ENCODE measurements around the gene SNORC. TPM values are rescaled to one million over a fixed set of nuclear protein-coding genes. Genes with fewer than 3 reads are reported as not detected.

Gene SNORC
- total and polyA plus RNA-seq, 2 donors (not counting 1 experiment from before 2014, with no cell fraction given): 0.91 to 0.94 TPM

DNA sequence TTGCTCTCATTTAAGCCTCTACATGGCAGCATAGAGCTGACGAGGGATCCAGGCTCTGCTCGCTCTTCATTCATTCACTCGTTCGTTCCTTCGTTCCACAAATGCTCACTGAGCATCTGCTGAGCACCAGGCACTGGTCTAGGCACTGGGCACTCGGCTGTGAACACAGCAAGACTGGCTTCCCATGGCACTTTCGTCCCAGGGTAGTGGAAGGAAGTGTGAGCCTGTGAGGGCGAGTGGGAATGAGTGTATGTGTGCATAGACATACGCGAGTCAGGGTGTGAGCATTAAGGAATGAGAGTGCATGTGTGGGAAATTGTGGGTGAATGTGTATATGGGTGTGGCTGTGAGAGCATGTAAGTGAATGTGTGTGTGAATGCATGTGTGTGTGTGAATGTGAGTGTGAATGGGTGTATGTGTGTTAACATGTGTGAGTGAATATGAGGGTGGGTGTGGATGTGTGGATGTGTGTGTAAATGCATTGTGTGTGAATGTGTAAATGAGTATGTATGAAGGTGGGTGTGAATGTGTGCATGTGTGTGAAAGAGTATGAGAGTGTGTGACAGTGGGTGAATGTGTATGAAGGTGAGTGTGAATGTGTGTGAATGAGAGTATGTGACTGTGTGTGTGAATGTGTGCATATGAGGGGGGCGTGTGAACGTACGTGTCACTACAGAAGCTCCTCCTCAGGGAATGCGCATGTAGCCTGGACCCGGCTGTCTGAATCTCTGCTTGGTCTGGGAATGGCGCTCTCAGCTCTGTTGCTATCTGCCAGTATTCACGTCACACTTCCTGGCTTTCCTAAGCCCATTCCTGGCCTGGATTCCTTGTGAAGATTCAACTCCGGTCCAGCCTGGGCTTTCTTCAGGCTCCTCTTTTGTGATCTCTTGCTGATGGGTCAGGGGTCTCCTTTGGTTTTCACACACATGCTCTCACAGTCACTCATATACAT, 28.8 kb downstream of the SNORC start:
- no peak overlapping the region for H3K9ac ChIP-seq (ENCODE audit: low read length)
- WGBS (ENCODE audit: insufficient coverage): 93% methylated on average over 17 of the region's 18 CpGs
- no peaks in the 10 kb centered on the region for H3K79me2 ChIP-seq (ENCODE audit: control insufficient read depth, insufficient read depth, low read length)
- peaks cover 0 to 4% (median 0%) of the 10 kb centered on the region in 4 experiments for H3K27me3 ChIP-seq (replicated peaks in 1 of 4; ENCODE audit: control extremely low read depth in 1 of 4, control insufficient read depth in 3 of 4, insufficient read depth in 4 of 4, low read length in 3 of 4)
- no peak overlapping the region for H3K4me3 Mint-ChIP-seq
- ChIA-PET POLR2A (no interaction called here), CTCF (interaction anchor here (1.2 kb wide), 1 partner anchor 131 kb away, joined by 3 read pairs; no protein-coding TSS in a partner anchor)
- H2AFZ ChIP-seq (ENCODE audit: insufficient read depth, low read depth, low read length, poor library complexity, severe bottlenecking): no peak overlapping the region
- H3K27ac Mint-ChIP-seq: no peak overlapping the region
- H3K4me2 ChIP-seq (replicated peaks; ENCODE audit: low read depth, low read length, poor library complexity, severe bottlenecking): no peak overlapping the region
- no peaks in the 10 kb centered on the region for H4K20me1 ChIP-seq (ENCODE audit: control insufficient read depth, insufficient read depth, low read length, poor library complexity, severe bottlenecking)
- ATAC-seq (ENCODE audit: low read depth) (no peak), DNase-seq (no peak)
- no peaks in the 10 kb centered on the region for H3K36me3 ChIP-seq (replicated peaks in 1 of 2; ENCODE audit: control extremely low read depth in 1 of 2, control insufficient read depth in 1 of 2, extremely low read depth in 1 of 2, insufficient read depth in 2 of 2, low read length in 1 of 2)
- TF ChIP-seq, protein P1, sequence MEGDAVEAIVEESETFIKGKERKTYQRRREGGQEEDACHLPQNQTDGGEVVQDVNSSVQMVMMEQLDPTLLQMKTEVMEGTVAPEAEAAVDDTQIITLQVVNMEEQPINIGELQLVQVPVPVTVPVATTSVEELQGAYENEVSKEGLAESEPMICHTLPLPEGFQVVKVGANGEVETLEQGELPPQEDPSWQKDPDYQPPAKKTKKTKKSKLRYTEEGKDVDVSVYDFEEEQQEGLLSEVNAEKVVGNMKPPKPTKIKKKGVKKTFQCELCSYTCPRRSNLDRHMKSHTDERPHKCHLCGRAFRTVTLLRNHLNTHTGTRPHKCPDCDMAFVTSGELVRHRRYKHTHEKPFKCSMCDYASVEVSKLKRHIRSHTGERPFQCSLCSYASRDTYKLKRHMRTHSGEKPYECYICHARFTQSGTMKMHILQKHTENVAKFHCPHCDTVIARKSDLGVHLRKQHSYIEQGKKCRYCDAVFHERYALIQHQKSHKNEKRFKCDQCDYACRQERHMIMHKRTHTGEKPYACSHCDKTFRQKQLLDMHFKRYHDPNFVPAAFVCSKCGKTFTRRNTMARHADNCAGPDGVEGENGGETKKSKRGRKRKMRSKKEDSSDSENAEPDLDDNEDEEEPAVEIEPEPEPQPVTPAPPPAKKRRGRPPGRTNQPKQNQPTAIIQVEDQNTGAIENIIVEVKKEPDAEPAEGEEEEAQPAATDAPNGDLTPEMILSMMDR (IDR thresholded peaks at IDR 0.05): no peak
- no peak for TF ChIP-seq EZH2 (IDR thresholded peaks at IDR 0.05; ENCODE audit: borderline replicate concordance, insufficient read depth, low read depth, low read length, poor library complexity, severe bottlenecking)
- no peaks in the 10 kb centered on the region for H3K4me1 ChIP-seq (ENCODE audit: control insufficient read depth in 2 of 2, insufficient read depth in 2 of 2, low read length in 2 of 2)
- no peaks in the 10 kb centered on the region for H3K4me1 Mint-ChIP-seq
- no peaks in the 10 kb centered on the region for H3K9me3 Mint-ChIP-seq (ENCODE audit: insufficient read depth)
- peaks cover 5% of the 10 kb centered on the region for H3K27me3 Mint-ChIP-seq
- H3K27ac ChIP-seq (ENCODE audit: low read length in 2 of 2): no peak overlapping the region
- H3K4me3 ChIP-seq (ENCODE audit: control extremely low read depth in 1 of 5, extremely low read depth in 1 of 5, insufficient read depth in 1 of 5, low read depth in 2 of 5, low read length in 4 of 5): no peak overlapping the region
- intact Hi-C loops (cut with micrococcal nuclease): no loop called here
- peaks cover 0 to 5% (median 0%) of the 10 kb centered on the region in 3 donors for H3K9me3 ChIP-seq (ENCODE audit: control extremely low read depth in 1 of 3, control insufficient read depth in 2 of 3, insufficient read depth in 1 of 3, low read length in 2 of 3)
